DOHH2 (cell line): ENCODE data around the gene FFAR4.

ENCODE experiments used
- H3F3A ChIP-seq: fragments of 200-600 bp; sonication (generic), shearing (Covaris generic); 2 replicates; pipeline ENCODE4 v1.6.0; 2016; ENCODE audit warnings: antibody characterized with exemption, mild to moderate bottlenecking; ENCODE audit not compliant: control insufficient read depth, insufficient read depth
- H3K27ac ChIP-seq: fragments of 200-600 bp; sonication (generic); 2 replicates; pipeline ENCODE4 v1.5.1; 2014; ENCODE audit warnings: low read depth, mild to moderate bottlenecking, low read length, moderate library complexity
- H3K27me3 ChIP-seq: fragments of 200-600 bp; sonication (generic); 2 replicates; pipeline ENCODE4 v1.6.1; 2014; ENCODE audit warnings: mild to moderate bottlenecking, low read length, mixed read lengths; ENCODE audit not compliant: control insufficient read depth
- H3K36me3 ChIP-seq: fragments of 200-600 bp; sonication (generic); 2 replicates; pipeline ENCODE4 v1.6.1; 2014; ENCODE audit warnings: mild to moderate bottlenecking, low read length, moderate library complexity, mixed read lengths; ENCODE audit not compliant: control insufficient read depth
- H3K4me1 ChIP-seq: fragments of 200-600 bp; sonication (generic); 2 replicates; pipeline ENCODE4 v1.6.1; 2014; ENCODE audit warnings: mild to moderate bottlenecking, low read length, mixed read lengths; ENCODE audit not compliant: control insufficient read depth
- H3K4me2 ChIP-seq: fragments of 200-600 bp; sonication (generic); 2 replicates; pipeline ENCODE4 v1.6.0; 2014; ENCODE audit warnings: mild to moderate bottlenecking, low read length, moderate library complexity
- H3K4me3 ChIP-seq: fragments of 200-600 bp; sonication (generic); 2 replicates; pipeline ENCODE4 v1.5.1; 2014; ENCODE audit warnings: mild to moderate bottlenecking, low read length, mixed read lengths
- H3K79me2 ChIP-seq: fragments of 200-600 bp; sonication (generic); 2 replicates; pipeline ENCODE4 v1.6.1; 2014; ENCODE audit warnings: mild to moderate bottlenecking, low read length, mixed read lengths; ENCODE audit not compliant: control insufficient read depth
- H3K9me2 ChIP-seq: fragments of 200-600 bp; sonication (generic); replicated peaks from 2 replicates; pipeline ENCODE4 v1.6.1; 2014; ENCODE audit warnings: mild to moderate bottlenecking, low read length, mixed read lengths; ENCODE audit not compliant: control insufficient read depth
- H3K9me3 ChIP-seq: fragments of 200-600 bp; sonication (generic); 2 replicates; pipeline ENCODE4 v1.6.1; 2014; ENCODE audit warnings: antibody characterized with exemption, low read length, mixed read lengths; ENCODE audit not compliant: control insufficient read depth, insufficient read depth
- H4K20me1 ChIP-seq: fragments of 200-600 bp; sonication (generic); 2 replicates; pipeline ENCODE4 v1.6.0; 2014; ENCODE audit warnings: low read depth, mild to moderate bottlenecking, antibody characterized with exemption, low read length, moderate library complexity; ENCODE audit not compliant: control insufficient read depth, insufficient read depth
- EZH2phosphoT487 ChIP-seq: fragments of 200-600 bp; sonication (generic); IDR thresholded peaks from 2 replicates; pipeline ENCODE4 v1.6.1; 2017; ENCODE audit warnings: borderline replicate concordance, mild to moderate bottlenecking, antibody characterized with exemption, low read length, moderate library complexity, mixed read lengths
- TF ChIP-seq, protein P1 (sequence below): fragments of 200-600 bp; sonication (generic); IDR thresholded peaks from one replicate; pipeline ENCODE4 v1.5.1; 2014; ENCODE audit warnings: antibody characterized with exemption, mild to moderate bottlenecking, low read depth, low read length; ENCODE audit not compliant: poor library complexity, severe bottlenecking

Gene FFAR4

GRCh38 chr10:93548376-93549071 lies 17.9 kb upstream of the FFAR4 start:
- no peak overlapping the region for H3K4me3 ChIP-seq
- H3K4me2 ChIP-seq, result no peak overlapping the region
- TF ChIP-seq, protein P1, sequence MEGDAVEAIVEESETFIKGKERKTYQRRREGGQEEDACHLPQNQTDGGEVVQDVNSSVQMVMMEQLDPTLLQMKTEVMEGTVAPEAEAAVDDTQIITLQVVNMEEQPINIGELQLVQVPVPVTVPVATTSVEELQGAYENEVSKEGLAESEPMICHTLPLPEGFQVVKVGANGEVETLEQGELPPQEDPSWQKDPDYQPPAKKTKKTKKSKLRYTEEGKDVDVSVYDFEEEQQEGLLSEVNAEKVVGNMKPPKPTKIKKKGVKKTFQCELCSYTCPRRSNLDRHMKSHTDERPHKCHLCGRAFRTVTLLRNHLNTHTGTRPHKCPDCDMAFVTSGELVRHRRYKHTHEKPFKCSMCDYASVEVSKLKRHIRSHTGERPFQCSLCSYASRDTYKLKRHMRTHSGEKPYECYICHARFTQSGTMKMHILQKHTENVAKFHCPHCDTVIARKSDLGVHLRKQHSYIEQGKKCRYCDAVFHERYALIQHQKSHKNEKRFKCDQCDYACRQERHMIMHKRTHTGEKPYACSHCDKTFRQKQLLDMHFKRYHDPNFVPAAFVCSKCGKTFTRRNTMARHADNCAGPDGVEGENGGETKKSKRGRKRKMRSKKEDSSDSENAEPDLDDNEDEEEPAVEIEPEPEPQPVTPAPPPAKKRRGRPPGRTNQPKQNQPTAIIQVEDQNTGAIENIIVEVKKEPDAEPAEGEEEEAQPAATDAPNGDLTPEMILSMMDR, result no peak
- TF ChIP-seq EZH2phosphoT487, result no peak
- H3K36me3 ChIP-seq, result no peaks in the 10 kb centered on the region
- H3K27me3 ChIP-seq, result 0 out of 2 replicates have a peak, but pooled peaks cover 3% of the 10 kb centered on the region
- H3K9me2 ChIP-seq, result no peaks in the 10 kb centered on the region
- no peaks in the 10 kb centered on the region for H3K79me2 ChIP-seq
- no peaks in the 10 kb centered on the region for H3K9me3 ChIP-seq
- no peaks in the 10 kb centered on the region for H3F3A ChIP-seq
- H3K4me1 ChIP-seq, result no peaks in the 10 kb centered on the region
- no peaks in the 10 kb centered on the region for H4K20me1 ChIP-seq
- no peak overlapping the region for H3K27ac ChIP-seq

- Histone ChIP-seq H3K9me2 (no peaks in the 10 kb centered on the region), H3K4me3 (no peak overlapping the region), H3F3A (no peaks in the 10 kb centered on the region), H3K36me3 (no peaks in the 10 kb centered on the region), H3K9me3 (no peaks in the 10 kb centered on the region), H3K27ac (no peak overlapping the region), H3K79me2 (no peaks in the 10 kb centered on the region), H3K4me2 (no peak overlapping the region), H4K20me1 (no peaks in the 10 kb centered on the region), H3K4me1 (no peaks in the 10 kb centered on the region), H3K27me3 (0 out of 2 replicates have a peak, but pooled peaks cover 3% of the 10 kb centered on the region)
- TF ChIP-seq, protein P1, result no peak
- no peak for TF ChIP-seq EZH2phosphoT487
Observed at GRCh38 chr10:93550606-93551005, 15.9 kb upstream of the FFAR4 start.

DNA sequence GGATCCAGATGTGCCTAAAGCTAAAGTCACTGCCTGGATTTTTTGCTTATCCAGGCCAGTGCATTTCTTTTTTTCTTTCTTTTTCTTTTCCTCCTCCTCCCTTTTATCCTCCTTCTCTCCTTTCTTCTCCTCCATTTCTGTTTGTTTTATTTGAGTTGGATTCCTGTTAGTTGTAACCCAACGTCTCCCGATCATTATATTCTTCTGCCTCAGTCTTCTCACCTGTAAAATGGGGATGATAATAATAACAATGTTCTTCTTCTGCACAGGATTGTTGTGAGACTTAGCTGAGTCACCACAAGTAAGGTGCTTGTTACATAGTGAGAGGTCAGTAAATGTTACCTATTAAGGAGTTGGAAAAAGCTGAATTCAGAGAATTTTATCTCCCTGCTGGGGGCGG lies 13.7 kb upstream of the FFAR4 start:
- TF ChIP-seq EZH2phosphoT487, result no peak
- TF ChIP-seq, protein P1, result no peak
- H3K4me1 ChIP-seq, result no peaks in the 10 kb centered on the region
- no peak overlapping the region for H3K27ac ChIP-seq
- H3K4me2 ChIP-seq, result no peak overlapping the region
- H3K9me3 ChIP-seq, result no peaks in the 10 kb centered on the region
- no peaks in the 10 kb centered on the region for H4K20me1 ChIP-seq
- no peaks in the 10 kb centered on the region for H3K79me2 ChIP-seq
- no peaks in the 10 kb centered on the region for H3K9me2 ChIP-seq
- H3K4me3 ChIP-seq, result no peak overlapping the region
- H3K36me3 ChIP-seq, result no peaks in the 10 kb centered on the region
- H3F3A ChIP-seq, result no peaks in the 10 kb centered on the region
- no peaks in the 10 kb centered on the region for H3K27me3 ChIP-seq
